KMS-11 (cell line): ENCODE measurements around the gene SIN3B.

ENCODE experiments used
- H2AFZ ChIP-seq: fragments of 200-600 bp; sonication (generic); 2 replicates; pipeline ENCODE4 v1.6.1; 2016; ENCODE audit warnings: antibody characterized with exemption, mixed run types, low read depth
- H3K27ac ChIP-seq: fragments of 200-600 bp; sonication (generic); 2 replicates; pipeline ENCODE4 v1.6.1; 2016; ENCODE audit warnings: mild to moderate bottlenecking, mixed run types
- H3K27me3 ChIP-seq: fragments of 200-600 bp; sonication (generic); 2 replicates; pipeline ENCODE4 v1.6.1; 2017; ENCODE audit warnings: mild to moderate bottlenecking, low read depth, mixed run types, moderate library complexity; ENCODE audit not compliant: insufficient read depth
- H3K36me3 ChIP-seq: fragments of 200-600 bp; sonication (generic); 2 replicates; pipeline ENCODE4 v1.6.1; 2017; ENCODE audit warnings: mild to moderate bottlenecking, mixed run types; ENCODE audit not compliant: insufficient read depth
- H3K4me1 ChIP-seq: fragments of 200-600 bp; sonication (generic); 2 replicates; pipeline ENCODE4 v1.6.1; 2016; ENCODE audit warnings: mild to moderate bottlenecking, low read depth, mixed run types; ENCODE audit not compliant: poor library complexity, severe bottlenecking
- H3K4me2 ChIP-seq: fragments of 200-600 bp; sonication (generic); 2 replicates; pipeline ENCODE4 v1.7.0; 2016; ENCODE audit warnings: mild to moderate bottlenecking, mixed run types
- H3K4me3 ChIP-seq: fragments of 200-600 bp; sonication (generic); IDR thresholded peaks from 2 replicates; pipeline ENCODE4 v1.6.1; 2017; ENCODE audit warnings: low read depth, low read length, mixed read lengths; ENCODE audit not compliant: insufficient read depth
- H3K79me2 ChIP-seq: fragments of 200-600 bp; sonication (generic); 2 replicates; pipeline ENCODE4 v1.6.1; 2016; ENCODE audit warnings: low read depth, mixed run types; ENCODE audit not compliant: insufficient read depth
- H3K9ac ChIP-seq: fragments of 200-600 bp; sonication (generic); 2 replicates; pipeline ENCODE4 v1.6.1; 2016; ENCODE audit warnings: mild to moderate bottlenecking, mixed run types
- H4K20me1 ChIP-seq: fragments of 200-600 bp; sonication (generic); 2 replicates; pipeline ENCODE4 v1.6.1; 2016; ENCODE audit warnings: mild to moderate bottlenecking, mixed run types; ENCODE audit not compliant: insufficient read depth
- CTCF ChIP-seq: fragments of 200-600 bp; sonication (generic); conservative IDR thresholded peaks from 2 replicates; pipeline ENCODE4 v1.6.1; 2017; ENCODE audit warnings: low read depth, mild to moderate bottlenecking, antibody characterized with exemption, low read length, moderate library complexity, mixed read lengths

The SIN3B gene

GRCh38 chr19:16897029-16897855 lies 68.0 kb downstream of the SIN3B start:
- H3K36me3 ChIP-seq: no peaks in the 10 kb centered on the region
- H4K20me1 ChIP-seq: no peaks in the 10 kb centered on the region
- TF ChIP-seq CTCF: no peak
- H3K4me3 ChIP-seq: no peak overlapping the region
- H3K4me1 ChIP-seq: peaks cover 34% of the 10 kb centered on the region
- H3K9ac ChIP-seq: no peak overlapping the region
- no peaks in the 10 kb centered on the region for H3K79me2 ChIP-seq
- no peak overlapping the region for H3K27ac ChIP-seq
- H2AFZ ChIP-seq: peak overlapping the region; percentile 61; the same call in 1 of the 2 replicates
- H3K27me3 ChIP-seq: peaks cover 7% of the 10 kb centered on the region; the same call in 1 of the 2 replicates
- peak overlapping the region; percentile 78 for H3K4me2 ChIP-seq

GRCh38 chr19:16897856-16898161 lies 68.6 kb downstream of the SIN3B start:
- Histone ChIP-seq H3K4me1 (peaks cover 28% of the 10 kb centered on the region), H3K27me3 (peaks cover 7% of the 10 kb centered on the region; the same call in 1 of the 2 replicates), H3K79me2 (no peaks in the 10 kb centered on the region), H2AFZ (peak overlapping the region; percentile 61; the same call in 1 of the 2 replicates), H3K4me2 (peak overlapping the region; percentile 78), H3K9ac (no peak overlapping the region), H3K4me3 (no peak overlapping the region), H3K27ac (no peak overlapping the region), H4K20me1 (no peaks in the 10 kb centered on the region), H3K36me3 (no peaks in the 10 kb centered on the region)
- TF ChIP-seq CTCF: no peak

DNA sequence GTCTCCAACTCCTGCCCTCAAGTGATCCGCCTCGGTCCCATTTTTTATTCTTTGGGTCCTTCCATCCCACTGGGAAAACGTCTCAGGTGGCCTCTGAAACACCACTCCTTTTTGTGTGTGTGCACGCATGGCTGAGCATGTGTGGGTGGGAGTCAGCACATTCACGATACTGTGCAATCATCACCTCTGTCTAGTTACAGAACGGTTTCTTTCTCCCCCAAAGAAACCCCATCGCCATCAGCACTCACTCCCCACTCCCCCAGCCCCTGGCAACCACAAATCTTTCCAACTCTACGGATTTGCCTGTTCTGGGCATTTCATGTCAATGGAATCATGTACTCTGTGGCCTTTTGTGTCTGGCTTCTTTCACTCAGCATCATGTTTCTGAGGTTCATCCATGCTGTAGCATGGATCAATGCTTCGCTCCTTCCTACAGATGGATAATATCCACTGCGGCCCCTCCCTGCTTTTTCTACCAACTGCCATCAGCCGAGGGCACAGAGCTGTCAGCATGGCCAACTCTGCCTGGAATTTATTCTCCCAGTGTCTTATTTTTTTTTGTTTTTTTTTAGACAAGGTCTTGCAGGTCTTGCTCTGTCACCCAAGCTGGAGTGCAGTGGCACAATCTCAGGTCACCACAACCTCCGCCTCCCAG lies 69.3 kb downstream of the SIN3B start:
- peaks cover 21% of the 10 kb centered on the region for H3K4me1 ChIP-seq
- H3K79me2 ChIP-seq: no peaks in the 10 kb centered on the region
- H3K27ac ChIP-seq: no peak overlapping the region
- no peak for TF ChIP-seq CTCF
- no peak overlapping the region for H3K9ac ChIP-seq
- H2AFZ ChIP-seq: no peak overlapping the region
- H3K4me3 ChIP-seq: no peak overlapping the region
- H3K36me3 ChIP-seq: no peaks in the 10 kb centered on the region
- H4K20me1 ChIP-seq: no peaks in the 10 kb centered on the region
- peaks cover 7% of the 10 kb centered on the region; the same call in 1 of the 2 replicates for H3K27me3 ChIP-seq
- no peak overlapping the region for H3K4me2 ChIP-seq

- Histone ChIP-seq H3K27me3 (peaks cover 7% of the 10 kb centered on the region; the same call in 1 of the 2 replicates), H3K79me2 (no peaks in the 10 kb centered on the region), H3K4me2 (no peak overlapping the region), H2AFZ (no peak overlapping the region), H3K4me1 (peaks cover 10% of the 10 kb centered on the region), H3K27ac (no peak overlapping the region), H4K20me1 (no peaks in the 10 kb centered on the region), H3K9ac (no peak overlapping the region), H3K36me3 (no peaks in the 10 kb centered on the region), H3K4me3 (no peak overlapping the region)
- TF ChIP-seq CTCF: peak; percentile 67
Measured at GRCh38 chr19:16899566-16900075, 70.4 kb downstream of the SIN3B start.
